ENCODE results near the gene ZNF343. TPM values are rescaled to one million over a fixed set of nuclear protein-coding genes. Genes with fewer than 3 reads are reported as not detected.

ZNF343 gene
- polyA plus RNA-seq, 1 donor from 2014 or later = 14.3 TPM

DNA sequence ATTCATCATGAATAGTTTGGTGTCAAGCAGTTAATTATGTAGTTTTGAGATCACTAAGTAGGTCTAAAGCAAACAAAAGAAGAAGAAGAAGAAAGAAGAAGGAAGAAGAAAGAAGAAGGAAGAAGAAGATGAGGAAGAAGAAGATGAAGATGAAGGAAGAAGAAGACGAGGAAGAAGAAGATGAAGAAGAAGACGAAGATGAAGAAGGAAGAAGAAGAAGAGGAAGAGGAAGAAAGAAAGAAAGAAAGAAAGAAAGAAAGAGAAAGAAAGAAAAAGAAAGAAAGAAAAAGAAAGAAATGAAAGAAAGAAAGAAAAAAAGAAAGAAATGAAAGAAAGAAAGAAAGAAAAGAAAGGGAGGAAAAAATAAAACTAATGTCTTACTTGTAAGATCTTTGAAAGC lies 36.9 kb upstream of the ZNF343 start:
- H3F3A ChIP-seq (ENCODE audit: insufficient read depth, low read length, poor library complexity, severe bottlenecking) = no peaks in the 10 kb centered on the region
- TF ChIP-seq CTCF (IDR thresholded peaks at IDR 0.05; ENCODE audit: poor library complexity, severe bottlenecking) = no peak
- no peak for TF ChIP-seq MXI1 (conservative IDR thresholded peaks at IDR 0.05; ENCODE audit: poor library complexity, severe bottlenecking)
- TF ChIP-seq POLR2AphosphoS5 (IDR thresholded peaks at IDR 0.05) = no peak
- no peak for TF ChIP-seq SMC3 (conservative IDR thresholded peaks at IDR 0.05; ENCODE audit: poor library complexity)
- TF ChIP-seq EZH2 (IDR thresholded peaks at IDR 0.05; ENCODE audit: borderline replicate concordance, insufficient read depth, low read length, poor library complexity, severe bottlenecking) = no peak
- no peak for TF ChIP-seq RAD21 (conservative IDR thresholded peaks at IDR 0.05)
- no peak for TF ChIP-seq TAF1 (IDR thresholded peaks at IDR 0.05; ENCODE audit: low read depth)
- TF ChIP-seq EP300 (conservative IDR thresholded peaks at IDR 0.05; ENCODE audit: poor library complexity, severe bottlenecking) = no peak
- TF ChIP-seq REST (IDR thresholded peaks at IDR 0.05; ENCODE audit: borderline replicate concordance) = no peak
- H3K27me3 ChIP-seq (ENCODE audit: insufficient read depth, low read depth, low read length) = no peaks in the 10 kb centered on the region
- H3K4me2 ChIP-seq (ENCODE audit: low read length) = no peak overlapping the region
- no peaks in the 10 kb centered on the region for H3K79me2 ChIP-seq (replicated peaks; ENCODE audit: insufficient read depth, low read length)
- H3K9me3 ChIP-seq (ENCODE audit: low read length) = no peaks in the 10 kb centered on the region
- no peak overlapping the region for H2AFZ ChIP-seq (ENCODE audit: low read depth, low read length)
- H3K36me3 ChIP-seq (ENCODE audit: insufficient read depth, low read length) = no peaks in the 10 kb centered on the region
- no peaks in the 10 kb centered on the region for H4K20me1 ChIP-seq (ENCODE audit: insufficient read depth)
- no peak overlapping the region for H3K9ac ChIP-seq (ENCODE audit: low read length)
- H3K27ac ChIP-seq (ENCODE audit: low read length) = no peak overlapping the region
- no peak overlapping the region for H3K4me3 ChIP-seq (ENCODE audit: low read length)
- H3K9me2 ChIP-seq (ENCODE audit: insufficient read depth, low read length) = no peaks in the 10 kb centered on the region

GRCh38 chr20:2544211-2544610 lies 35.5 kb upstream of the ZNF343 start:
- no peaks in the 10 kb centered on the region for H3K79me2 ChIP-seq (replicated peaks; ENCODE audit: insufficient read depth, low read length)
- H3K9ac ChIP-seq (ENCODE audit: low read length) = no peak overlapping the region
- no peak overlapping the region for H3K27ac ChIP-seq (ENCODE audit: low read length)
- no peaks in the 10 kb centered on the region for H3K9me3 ChIP-seq (ENCODE audit: low read length)
- H3K36me3 ChIP-seq (ENCODE audit: insufficient read depth, low read length) = no peaks in the 10 kb centered on the region
- no peak overlapping the region for H2AFZ ChIP-seq (ENCODE audit: low read depth, low read length)
- H3K9me2 ChIP-seq (ENCODE audit: insufficient read depth, low read length) = no peaks in the 10 kb centered on the region
- no peak for TF ChIP-seq EP300 (conservative IDR thresholded peaks at IDR 0.05; ENCODE audit: poor library complexity, severe bottlenecking)
- no peak for TF ChIP-seq EZH2 (IDR thresholded peaks at IDR 0.05; ENCODE audit: borderline replicate concordance, insufficient read depth, low read length, poor library complexity, severe bottlenecking)
- TF ChIP-seq RAD21 (conservative IDR thresholded peaks at IDR 0.05) = no peak
- no peak for TF ChIP-seq CTCF (IDR thresholded peaks at IDR 0.05; ENCODE audit: poor library complexity, severe bottlenecking)
- TF ChIP-seq POLR2AphosphoS5 (IDR thresholded peaks at IDR 0.05) = no peak
- TF ChIP-seq REST (IDR thresholded peaks at IDR 0.05; ENCODE audit: borderline replicate concordance) = no peak
- no peak for TF ChIP-seq TAF1 (IDR thresholded peaks at IDR 0.05; ENCODE audit: low read depth)
- TF ChIP-seq MXI1 (conservative IDR thresholded peaks at IDR 0.05; ENCODE audit: poor library complexity, severe bottlenecking) = no peak
- TF ChIP-seq SMC3 (conservative IDR thresholded peaks at IDR 0.05; ENCODE audit: poor library complexity) = no peak
- no peak overlapping the region for H3K4me2 ChIP-seq (ENCODE audit: low read length)
- no peaks in the 10 kb centered on the region for H3F3A ChIP-seq (ENCODE audit: insufficient read depth, low read length, poor library complexity, severe bottlenecking)
- H4K20me1 ChIP-seq (ENCODE audit: insufficient read depth) = no peaks in the 10 kb centered on the region
- H3K27me3 ChIP-seq (ENCODE audit: insufficient read depth, low read depth, low read length) = no peaks in the 10 kb centered on the region
- H3K4me3 ChIP-seq (ENCODE audit: low read length) = no peak overlapping the region
